NCI-H345 treated with DMSO at 0.1 percent for 48 hours (cell line): ENCODE data around the gene OLFML2A.
"Not testable (repeated sequence)": the region's sequence is repeated elsewhere in the genome, so short reads cannot be mapped to it uniquely, and the experiment has no call there.

ENCODE experiments used
- DNase-seq: peaks from one replicate; lab custom pipeline; 2025; ENCODE audit not compliant: unreplicated experiment; lab: John Stamatoyannopoulos, UW

Gene OLFML2A

DNA sequence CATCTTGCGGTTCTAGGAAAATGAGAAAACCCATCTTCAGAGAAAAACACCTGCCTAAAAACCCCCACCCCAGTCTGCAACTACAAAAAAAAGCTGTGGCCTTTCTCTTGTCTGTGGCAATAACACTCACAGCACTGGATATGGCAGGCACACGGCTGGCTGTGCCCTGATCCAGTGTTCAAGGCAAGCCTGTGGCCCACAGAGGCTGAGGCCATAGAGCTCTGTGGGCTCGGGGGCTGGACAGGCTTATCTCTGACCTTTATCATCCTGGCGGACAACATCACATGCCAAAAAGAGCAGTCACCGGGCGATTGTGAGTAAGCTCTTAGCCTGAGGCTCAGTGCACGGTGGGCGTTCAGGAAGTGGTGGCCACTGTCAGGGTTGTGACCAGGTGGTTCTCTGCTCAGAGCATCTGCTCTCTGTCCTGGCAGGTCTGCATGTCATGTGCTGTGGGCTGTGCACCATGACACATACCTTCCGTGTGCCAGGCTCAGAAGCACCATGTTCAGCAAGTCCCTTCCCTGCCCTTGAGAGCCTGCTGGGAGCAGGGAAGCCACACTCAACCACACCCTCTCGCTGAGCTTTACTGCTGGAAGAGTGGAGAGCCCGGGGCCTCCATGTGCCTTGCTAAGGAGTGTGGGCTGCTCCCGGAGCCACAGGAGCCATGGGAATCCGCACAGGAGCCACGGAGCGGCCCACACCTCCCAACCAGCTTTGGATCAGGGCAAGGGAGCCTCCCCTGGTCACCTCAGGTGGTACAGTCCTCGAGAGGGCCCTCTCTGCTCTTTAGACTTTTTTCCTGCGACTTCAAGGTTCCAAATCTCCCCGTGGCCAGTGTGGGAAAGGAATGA, 41.7 kb downstream of the OLFML2A start:
- DNase-seq: no peak

DNA sequence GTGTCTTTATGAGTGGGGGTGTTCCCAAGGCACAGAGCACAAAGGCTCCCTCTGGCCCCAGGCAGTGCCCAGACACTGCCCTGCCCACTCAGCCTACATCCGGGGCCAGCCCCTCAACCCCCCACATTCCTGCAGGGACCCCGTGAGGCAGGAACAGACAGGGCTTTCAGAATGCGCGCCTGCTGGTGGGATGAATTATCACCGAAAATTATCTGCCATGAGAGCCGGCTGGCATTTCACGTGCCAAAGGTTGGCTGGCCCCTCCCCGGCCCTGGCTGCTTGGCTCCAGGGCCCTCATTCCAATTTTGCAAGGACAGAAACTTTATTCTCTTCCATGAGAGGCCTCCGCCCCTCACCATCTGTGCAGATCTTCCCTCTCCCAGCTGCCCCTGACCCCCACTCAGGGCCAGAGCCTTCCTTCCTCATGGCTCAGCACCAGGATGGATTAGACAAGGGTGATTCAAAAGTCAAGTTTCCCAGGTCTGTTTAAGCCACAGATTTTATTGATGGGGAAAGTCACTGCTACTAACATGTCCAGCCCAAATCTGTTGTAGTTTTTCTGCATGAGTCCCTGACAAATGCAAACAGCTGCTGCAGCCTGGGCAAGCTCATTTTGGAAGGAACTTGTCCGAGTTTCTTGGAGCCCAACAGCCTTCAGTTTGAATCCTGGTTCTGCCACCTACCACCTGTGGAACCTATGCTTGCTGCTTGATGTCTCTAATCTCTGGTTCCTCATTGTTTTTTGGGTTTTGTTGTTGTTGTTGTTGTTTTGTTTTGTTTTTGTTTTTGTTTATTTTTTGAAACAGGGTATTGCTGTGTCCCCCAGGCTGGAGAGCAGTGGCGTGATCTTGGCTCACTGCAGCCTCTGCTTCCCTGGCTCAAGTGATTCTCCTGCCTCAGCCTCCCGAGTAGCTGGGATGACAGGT, 44.0 kb downstream of the OLFML2A start:
- DNase-seq: no peak

DNA sequence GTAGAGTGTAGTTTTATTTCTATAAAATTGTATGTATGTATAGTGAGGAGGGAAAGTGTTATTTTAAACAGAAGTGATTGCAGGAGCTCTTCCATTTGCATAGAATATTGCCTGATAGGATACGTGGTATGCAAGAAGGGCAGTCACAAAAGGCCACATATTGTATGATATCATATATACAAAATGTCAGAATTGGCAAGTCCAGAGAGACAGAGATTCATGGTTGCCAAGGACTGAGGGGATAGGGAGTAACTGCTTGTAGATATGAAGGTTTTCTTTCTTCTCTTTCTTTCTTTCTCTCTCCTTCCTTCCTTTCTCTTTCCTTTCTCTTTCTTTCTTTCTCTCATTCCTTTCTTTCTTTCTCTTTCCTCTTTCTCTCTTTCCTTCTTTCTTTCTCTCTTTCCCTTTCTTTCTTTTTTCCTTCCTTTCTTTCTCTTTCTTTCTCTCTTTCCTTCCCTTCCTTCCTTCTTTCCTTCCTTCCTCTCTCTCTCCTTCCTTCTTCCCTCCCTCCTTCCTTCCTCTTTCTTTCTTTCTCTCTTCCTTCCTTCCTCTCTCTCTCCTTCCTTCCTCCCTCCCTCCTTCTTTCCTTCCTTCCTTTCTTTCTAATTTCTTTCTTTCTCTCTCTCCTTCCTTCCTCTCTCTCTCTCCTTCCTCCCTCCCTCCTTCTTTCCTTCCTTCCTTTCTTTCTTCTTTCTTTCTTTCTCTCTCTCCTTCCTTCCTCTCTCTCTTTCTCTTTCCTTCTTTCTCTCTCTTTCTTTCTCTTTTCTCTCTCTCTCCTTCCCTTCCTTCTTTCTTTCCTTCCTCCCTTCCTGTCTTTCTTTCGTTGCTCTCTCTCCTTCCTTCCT, 51.8 kb downstream of the OLFML2A start:
- DNase-seq: no peak

DNA sequence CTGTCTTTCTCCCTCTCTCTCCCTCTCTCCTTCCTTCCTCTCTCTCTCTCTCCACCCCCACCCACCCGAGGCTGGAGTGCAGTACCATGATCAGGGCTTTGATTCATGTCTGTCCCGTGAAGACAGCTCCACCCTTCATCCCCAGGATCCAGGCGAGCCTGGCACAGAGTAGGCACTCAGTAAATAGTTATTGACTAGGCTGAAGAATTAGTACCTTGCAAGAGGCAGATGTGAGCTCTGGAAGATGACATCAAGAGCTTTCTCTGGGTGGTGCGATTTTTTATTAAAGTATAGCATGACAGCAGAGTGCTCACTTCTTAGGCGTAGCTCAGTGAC, 52.4 kb downstream of the OLFML2A start:
- DNase-seq: no peak

DNA sequence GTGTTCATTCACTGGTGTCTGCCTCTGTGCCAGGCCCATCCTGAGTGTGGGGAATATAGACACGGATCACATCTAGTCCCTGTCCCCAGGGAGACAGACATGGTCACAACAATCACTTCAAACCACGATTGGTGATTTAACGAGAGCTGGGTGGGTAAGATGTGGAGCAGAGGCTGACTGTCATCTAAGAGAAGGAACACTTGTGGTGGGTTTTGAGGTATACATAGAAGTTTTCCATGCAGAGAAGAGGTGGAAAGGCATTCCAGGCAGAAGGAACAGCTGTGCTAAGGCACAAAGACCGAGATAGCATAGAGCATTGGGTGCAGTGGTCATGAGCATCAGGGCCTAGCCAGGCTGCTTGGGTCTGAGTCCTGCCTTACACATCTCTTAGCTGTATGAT, 53.7 kb downstream of the OLFML2A start:
- DNase-seq: no peak

DNA sequence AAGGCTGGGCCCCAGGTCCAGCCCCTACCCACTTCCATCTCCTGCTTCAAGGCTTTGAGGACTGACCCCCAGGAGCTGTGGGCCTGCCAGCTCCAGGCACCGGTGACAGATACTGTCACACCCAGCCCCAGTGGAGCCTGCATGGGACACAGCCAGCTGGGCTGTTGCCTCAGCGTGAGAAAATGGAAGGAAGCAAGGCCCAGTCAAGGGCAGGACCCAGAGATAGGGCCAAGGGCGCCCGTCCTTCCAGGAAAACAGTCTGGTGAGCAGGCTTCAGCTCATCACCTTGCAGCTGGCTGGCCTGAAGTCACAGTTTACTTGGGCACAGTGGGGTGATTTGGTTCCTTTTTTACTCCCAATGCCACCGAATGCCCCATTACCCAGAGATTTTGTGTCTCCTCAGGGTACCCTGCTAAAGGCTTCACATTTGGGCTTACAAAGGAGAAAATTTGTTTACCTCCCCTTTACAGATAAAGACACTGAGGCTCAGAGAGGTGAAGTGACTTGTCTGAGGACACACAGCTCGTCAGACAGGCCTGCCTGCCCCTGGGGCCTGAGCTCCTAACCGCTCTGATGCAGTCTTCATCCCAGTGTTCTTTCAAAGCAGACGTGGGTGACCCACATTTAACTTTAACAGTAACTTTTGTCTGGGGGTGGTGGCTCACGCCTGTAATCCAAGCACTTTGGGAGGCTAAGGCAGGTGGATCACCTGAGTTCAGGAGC, 54.9 kb downstream of the OLFML2A start:
- DNase-seq: no peak

DNA sequence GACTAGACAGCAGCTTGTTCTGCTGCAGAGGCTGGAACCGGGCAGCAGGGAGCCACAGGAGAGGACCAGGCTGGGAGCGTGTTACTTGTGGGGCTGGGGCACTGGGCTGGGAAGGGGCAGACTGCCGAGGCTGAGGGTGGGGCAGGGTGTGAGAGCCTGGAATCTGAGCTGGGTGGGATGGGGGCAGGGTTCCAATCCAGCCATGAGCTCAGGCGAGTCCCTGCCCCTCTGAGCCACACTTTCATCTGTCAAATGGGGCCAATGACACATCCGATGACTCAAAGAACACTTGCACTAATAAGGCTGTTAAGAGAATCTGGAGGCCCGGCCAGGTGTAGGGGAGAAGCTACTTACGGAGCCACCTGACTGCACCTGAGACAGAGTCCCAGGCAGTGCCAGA, 57.7 kb downstream of the OLFML2A start:
- no peak for DNase-seq

DNA sequence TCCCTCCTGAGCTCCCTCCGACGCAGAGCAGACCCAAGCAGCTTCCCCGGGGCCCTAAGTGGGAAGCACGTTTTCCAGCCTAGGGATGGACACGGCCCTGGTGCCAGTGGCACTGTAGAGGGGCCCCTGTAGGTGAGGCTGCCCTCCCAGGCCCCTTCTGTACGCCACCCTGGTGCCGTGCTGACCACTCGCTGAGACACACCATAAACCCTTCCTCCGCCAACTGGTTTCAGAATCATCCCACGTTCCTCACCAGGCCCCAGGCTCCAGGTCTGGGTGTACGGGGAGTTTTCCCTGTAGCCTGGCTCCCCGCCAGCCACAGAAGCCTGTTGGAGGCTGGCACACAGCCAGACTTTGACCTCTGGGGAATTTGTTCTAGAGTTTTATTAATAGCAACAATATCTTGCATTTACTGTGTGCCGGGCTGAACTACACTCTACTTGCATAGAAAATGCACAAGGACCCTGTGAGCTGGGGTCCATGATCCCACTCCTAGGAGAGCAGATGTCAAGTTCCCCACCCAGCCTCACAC, 58.2 kb downstream of the OLFML2A start:
- DNase-seq: peak; percentile 88

DNA sequence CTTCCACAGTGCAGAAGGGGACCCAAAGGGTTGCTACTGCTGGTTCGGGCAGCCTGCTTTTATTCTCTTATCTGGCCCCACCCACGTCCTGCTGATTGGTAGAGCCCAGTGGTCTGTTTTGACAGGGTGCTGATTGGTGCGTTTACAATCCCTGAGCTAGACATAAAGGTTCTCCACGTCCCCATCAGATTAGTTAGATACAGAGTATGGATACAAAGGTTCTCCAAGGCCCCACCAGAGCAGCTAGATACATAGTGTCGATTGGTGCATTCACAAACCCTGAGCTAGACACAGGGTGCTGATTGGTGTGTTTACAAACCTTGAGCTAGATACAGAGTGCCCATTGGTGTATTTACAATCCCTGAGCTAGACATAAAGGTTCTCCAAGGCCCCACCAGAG, 61.2 kb downstream of the OLFML2A start:
- DNase-seq: not testable (repeated sequence)

DNA sequence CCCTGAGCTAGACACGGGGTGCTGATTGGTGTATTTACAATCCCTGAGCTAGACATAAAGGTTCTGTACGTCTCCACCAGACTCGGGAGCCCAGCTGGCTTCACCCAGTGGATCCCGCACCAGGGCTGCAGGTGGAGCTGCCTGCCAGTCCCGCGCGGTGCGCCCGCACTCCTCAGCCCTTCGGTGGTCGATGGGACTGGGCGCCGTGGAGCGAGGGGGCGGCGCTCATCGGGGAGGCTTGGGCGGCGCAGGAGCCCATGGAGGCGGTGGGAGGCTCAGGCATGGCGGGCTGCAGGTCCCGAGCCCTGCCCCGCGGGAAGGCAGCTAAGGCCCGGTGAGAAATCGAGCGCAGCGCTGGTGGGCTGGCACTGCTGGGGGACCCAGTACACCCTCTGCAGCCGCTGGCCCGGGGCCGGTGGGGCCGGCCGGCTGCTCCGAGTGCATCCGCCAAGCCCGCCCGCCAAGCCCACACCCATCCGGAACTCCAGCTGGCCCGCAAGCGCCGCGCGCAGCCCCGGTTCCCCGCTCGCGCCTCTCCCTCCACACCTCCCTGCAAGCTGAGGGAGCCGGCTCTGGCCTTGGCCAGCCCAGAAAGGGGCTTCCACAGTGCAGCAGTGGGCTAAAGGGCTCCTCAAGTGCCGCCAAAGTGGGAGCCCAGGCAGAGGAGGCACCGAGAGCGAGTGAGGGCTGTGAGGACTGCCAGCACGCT, 61.8 kb downstream of the OLFML2A start:
- not testable (repeated sequence) for DNase-seq

DNA sequence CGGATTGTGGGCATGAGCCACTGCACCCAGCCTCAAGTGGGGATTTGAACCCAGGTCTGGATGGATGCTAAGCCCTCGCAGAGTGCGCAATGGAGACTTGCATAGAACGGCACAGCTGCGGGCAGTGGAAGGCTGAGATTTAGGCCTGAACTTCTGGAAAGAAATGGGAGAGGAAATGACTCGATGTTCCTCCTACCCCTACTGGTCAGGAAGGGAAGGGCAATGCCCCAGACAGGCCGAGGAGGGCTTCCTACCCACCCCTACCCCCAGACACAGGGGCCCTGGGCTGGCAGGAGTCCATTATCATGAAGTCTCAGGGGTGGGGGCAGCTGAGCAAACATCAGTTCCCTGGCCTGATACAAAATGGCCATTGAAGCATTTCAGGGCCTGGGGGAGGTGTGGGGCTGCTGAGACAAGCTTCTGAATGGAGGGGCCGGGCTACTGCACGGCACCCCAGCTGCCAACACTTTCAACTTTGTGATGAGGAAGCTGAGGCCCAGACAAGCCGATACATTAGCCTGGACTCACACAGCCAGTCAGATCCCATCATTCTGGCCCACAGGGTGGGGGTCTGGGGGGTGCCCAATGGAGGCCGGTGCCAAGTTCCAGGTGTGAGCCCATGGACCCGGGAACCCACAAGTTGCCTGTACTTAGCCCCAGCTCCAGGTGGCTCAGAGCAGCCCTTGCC, 62.8 kb downstream of the OLFML2A start:
- peak; percentile 58 for DNase-seq

DNA sequence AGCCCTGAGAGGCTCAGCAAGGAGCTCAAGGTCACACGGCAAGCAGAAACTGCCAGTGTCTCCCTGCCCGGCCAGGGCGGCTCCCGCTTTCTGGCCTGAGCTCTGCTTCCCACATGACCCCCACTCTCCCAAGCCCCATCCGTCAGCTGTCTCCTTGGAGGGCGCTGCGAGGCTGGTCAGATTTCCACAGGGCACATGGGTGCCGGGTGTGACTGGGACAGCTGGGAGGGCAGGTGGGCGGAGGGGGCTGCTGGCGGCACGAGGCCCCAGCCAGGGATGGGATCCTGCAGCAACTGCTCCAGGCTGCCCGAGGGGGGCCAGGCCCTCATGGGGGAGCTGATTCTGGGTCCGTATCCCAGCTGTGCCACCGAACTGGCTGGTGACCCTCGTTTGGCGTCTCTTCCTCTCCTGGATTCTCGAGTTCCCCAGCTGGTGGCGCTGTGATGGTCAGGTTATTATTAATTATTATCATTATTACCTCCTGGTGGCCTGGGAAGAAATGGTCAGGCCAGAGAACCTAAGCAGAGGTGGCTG, 63.4 kb downstream of the OLFML2A start:
- no peak for DNase-seq

DNA sequence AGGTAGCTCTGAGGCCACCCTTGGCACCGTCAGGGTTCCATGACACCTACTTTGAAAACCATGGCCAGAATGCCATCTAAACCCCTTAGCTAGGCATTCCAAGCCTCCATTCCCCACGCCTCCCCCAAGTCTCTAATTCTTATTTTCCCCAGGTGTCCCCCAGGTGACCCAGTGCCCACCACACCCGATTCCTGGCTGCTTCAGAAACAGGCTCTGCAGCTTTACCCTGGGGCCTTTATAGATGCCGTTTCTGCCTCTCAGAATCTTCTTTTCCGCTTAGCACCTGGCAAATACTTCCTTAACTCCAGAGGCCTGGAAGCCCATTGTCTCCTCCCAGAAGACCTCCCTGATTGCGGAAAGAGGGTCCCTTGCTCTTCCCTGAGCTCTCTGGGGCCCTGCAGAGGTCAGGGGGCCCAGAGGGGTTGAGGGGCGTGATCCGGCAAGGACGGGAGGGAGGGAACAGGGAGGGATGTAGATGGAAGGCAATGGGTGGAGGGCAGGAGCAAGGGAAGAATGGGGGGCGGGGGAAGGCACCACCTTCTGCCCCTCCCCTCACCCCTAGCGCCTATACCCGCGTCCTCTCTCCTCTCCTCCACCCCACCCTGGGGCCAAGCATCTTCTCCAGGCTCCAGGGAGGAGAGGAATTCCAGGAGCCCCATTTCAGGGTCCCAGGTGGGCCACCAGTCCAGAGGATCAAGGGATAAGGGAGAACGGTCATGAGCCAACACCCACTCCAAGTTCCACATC, 64.3 kb downstream of the OLFML2A start:
- no peak for DNase-seq

DNA sequence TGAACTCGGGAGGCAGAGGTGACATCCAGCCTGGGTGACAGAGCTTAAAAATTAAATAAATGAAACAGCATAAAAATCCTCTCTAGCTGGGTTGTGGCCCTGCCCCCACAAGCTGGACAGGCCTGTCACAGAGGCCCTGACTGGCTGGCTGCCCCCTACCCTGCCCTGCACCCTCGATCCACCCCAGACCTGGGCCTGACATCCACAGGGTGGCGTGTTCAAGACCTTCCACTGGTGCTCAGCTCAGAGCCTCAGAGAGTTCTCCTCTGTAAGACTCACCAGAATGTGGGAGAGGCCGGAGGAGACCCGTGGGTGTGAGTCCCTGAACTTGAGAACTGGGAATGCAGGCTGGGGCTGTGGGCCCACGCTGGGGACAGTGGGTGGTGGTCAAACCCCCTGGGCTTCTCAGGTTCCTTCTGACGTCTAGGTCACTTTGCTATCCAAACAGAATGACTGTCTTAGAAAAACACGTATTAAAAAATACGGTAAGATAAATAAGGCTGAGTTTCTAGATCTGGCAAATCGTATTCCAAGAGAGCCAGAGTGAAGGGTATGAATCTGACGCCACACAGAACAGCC, 66.6 kb downstream of the OLFML2A start:
- DNase-seq: no peak

DNA sequence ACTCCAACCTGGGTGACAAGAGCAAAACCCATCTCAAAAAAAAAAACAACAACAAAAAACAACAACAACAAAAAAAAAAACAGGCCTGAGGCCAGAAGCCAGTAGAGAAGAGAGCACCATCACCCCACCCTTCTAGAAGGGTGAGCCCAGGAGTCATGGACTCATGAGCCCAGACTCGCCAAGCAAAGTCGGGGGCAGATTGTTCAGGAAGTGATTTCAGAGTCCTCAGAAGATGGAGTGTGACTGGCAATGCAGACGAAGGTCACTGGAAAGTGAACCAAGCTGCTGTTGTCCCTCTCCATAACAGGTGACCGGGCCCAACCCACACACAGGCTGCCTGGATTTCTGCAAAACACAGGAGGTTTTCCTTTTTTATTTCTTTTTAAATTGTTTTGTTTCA, 67.4 kb downstream of the OLFML2A start:
- DNase-seq: no peak

DNA sequence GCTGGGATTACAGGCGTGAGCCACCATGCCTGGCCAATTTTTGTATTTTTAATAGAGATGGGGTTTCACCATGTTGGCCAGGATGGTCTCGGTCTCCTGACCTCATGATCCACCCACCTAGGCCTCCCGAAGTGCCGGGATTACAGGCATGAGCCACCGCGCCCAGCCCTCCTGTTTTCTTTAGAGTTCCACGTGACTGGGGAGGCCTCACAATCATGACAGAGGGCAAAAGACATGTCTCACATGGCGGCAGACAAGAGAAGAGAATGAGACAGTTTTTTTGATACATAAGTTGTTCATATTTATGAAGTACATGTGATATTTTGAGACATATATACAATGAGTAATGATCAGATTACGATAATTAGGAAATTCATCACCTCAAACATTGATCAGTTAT, 69.5 kb downstream of the OLFML2A start:
- DNase-seq: not testable (repeated sequence)

DNA sequence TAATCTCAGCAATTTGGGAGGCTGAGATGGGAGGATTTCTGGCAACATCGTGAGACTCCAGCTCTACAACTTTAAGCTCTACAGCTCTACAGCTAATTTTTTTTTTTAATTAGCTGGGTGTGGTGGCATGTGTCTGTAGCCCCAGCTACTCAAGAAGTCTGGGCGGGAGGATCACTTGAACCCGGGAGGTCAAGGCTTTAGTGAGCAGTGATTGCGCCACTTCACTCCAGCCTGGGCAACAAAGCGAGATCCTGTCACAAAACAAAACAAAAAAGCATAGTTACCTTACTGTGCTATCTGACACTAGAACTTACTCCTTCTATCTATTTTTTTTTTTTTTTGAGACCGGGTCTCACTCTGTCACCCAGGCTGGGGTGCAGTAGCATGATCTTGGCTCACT, 70.0 kb downstream of the OLFML2A start:
- DNase-seq: no peak

DNA sequence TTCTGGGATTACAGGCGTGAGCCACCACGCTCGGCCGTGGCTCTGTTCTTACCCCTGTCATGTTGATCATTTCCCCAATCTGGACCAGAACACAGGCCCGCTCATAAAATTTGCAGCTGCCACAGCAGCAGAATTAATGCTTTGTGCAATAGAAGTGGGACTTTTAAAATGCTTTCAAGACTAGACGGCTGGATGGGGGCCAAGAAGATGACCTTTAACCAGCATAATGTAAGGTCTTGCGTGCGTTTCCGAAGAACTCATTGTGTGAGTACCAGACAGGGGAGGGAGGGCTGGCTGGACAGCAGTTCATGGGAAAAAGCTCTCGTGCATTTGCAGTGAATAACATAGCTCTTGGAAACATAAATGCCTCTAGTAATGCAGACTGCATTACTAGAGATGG, 72.9 kb downstream of the OLFML2A start:
- DNase-seq: no peak
